Sigmoid colon (tissue), 7 donors: Measurements from ENCODE around the gene MARCHF9. TPM values are rescaled to one million over a fixed set of nuclear protein-coding genes. Genes with fewer than 3 reads are reported as not detected.
"Not testable (repeated sequence)": the region's sequence is repeated elsewhere in the genome, so short reads cannot be mapped to it uniquely, and the experiment has no call there.

ENCODE experiments used
- DNase-seq: peaks from one replicate; pipeline ENCODE4 v3.0.0-alpha.2; 2019
- H3K27ac ChIP-seq, 4 donors: fragments of 200-600 bp; sonication (generic); one replicate each; pipeline ENCODE4 v1.5.1; 2016 to 2019; ENCODE audit warnings: mild to moderate bottlenecking in 1 of 4
- H3K27me3 ChIP-seq, 3 donors: fragments of 200-600 bp; sonication (generic); one replicate each; pipeline ENCODE4 v1.5.1; 2019; ENCODE audit warnings: mild to moderate bottlenecking in 1 of 3
- H3K36me3 ChIP-seq, 4 donors: fragments of 200-600 bp; sonication (generic); one replicate each; pipeline ENCODE4 v1.5.1; 2016 to 2019
- H3K4me1 ChIP-seq, 4 donors: fragments of 200-600 bp; sonication (generic); one replicate each; pipeline ENCODE4 v1.5.1; 2017 to 2019
- H3K4me3 ChIP-seq, 4 donors: fragments of 200-600 bp; sonication (generic); one replicate each; pipeline ENCODE4 v1.5.1; 2017 to 2019; ENCODE audit warnings: mild to moderate bottlenecking in 2 of 4, moderate library complexity in 1 of 4
- H3K9me3 ChIP-seq, 4 donors: fragments of 200-600 bp in 3 of 4; sonication (generic) in 3 of 4; one replicate each; pipeline versions ENCODE4 v1.5.1 to v1.6.1; 2013 to 2019
- CTCF ChIP-seq, 4 experiments: fragments of 450-650 bp in 3 of 4; fragments of 200-600 bp in 1 of 4; IDR thresholded peaks; one replicate each; pipeline ENCODE4 v1.5.1; 2016 to 2019; ENCODE audit warnings: antibody characterized with exemption in 4 of 4, mild to moderate bottlenecking in 3 of 4, moderate library complexity in 2 of 4
- EP300 ChIP-seq, 4 donors: sonication (generic); formaldehyde crosslinking; IDR thresholded peaks; one replicate each; pipeline ENCODE4 v1.6.1; 2017; ENCODE audit warnings: antibody characterized with exemption in 4 of 4
- POLR2A ChIP-seq, 2 donors: fragments of 450-650 bp; IDR thresholded peaks; one replicate each; pipeline ENCODE4 v1.6.1; 2016; ENCODE audit warnings: antibody characterized with exemption in 2 of 2, mild to moderate bottlenecking in 2 of 2, moderate library complexity in 2 of 2
- POLR2AphosphoS5 ChIP-seq, 4 donors: sonication (generic); formaldehyde crosslinking; IDR thresholded peaks; one replicate each; pipeline ENCODE4 v1.6.1; 2017; ENCODE audit warnings: antibody characterized with exemption in 4 of 4
- WGBS, 2 donors: extraction: QIAGEN DNeasy Blood & Tissue Kit; methylation state at CpG; one replicate each; pipeline ENCODE4 v1.1.7; 2013; 5-methylcytosine and 5-hydroxymethylcytosine counted together
- intact Hi-C: fragments of 100-400 bp; cut with DNase I; formaldehyde crosslinking; loops from one replicate; pipeline ENCODE4 v1.15.1; 2023
- polyA plus RNA-seq, 3 donors: library from polyadenylated mRNA; stranded (reverse); fragments of 200-250 nt; gene quantifications; one replicate each; pipeline ENCODE4 v1.2.3, GENCODE V29; 2013
- total RNA-seq, 4 donors: library from RNA; depleted of rRNA; stranded (reverse); fragments of >200 nt; gene quantifications; one replicate each; pipeline ENCODE4 v1.1.0, GENCODE V29; 2016
- donor health status: healthy with polysubstance abuse.
- donor health status: Bipolar disorder and iron deficiency.
- donor health status: healthy.

MARCHF9 gene
- total and polyA plus RNA-seq, 7 donors: 5.5 to 14.9 (median 7.9) TPM

- Histone ChIP-seq H3K9me3 (no peaks in the 10 kb centered on the region), H3K4me1 (no peaks in the 10 kb centered on the region), H3K27ac (no peak overlapping the region), H3K4me3 (no peak overlapping the region), H3K36me3 (peaks cover 29 to 85% (median 58%) of the 10 kb centered on the region in 4 donors), H3K27me3 (no peaks in the 10 kb centered on the region)
- no peak for DNase-seq
- WGBS, 2 donors: 97% methylated on average over 15 of the region's 15 CpGs
- intact Hi-C loops: no loop called here
- no peak for TF ChIP-seq EP300 (IDR thresholded peaks at IDR 0.05)
- no peak for TF ChIP-seq CTCF (IDR thresholded peaks at IDR 0.05)
- no peak for TF ChIP-seq POLR2A (IDR thresholded peaks at IDR 0.05)
- TF ChIP-seq POLR2AphosphoS5 (IDR thresholded peaks at IDR 0.05): no peak
These were observed 36.0 kb upstream of the MARCHF9 start for GRCh38 chr12:57718641-57719528.

GRCh38 chr12:57719777-57720605 lies 34.9 kb upstream of the MARCHF9 start:
- no peaks in the 10 kb centered on the region for H3K9me3 ChIP-seq
- no peak overlapping the region for H3K4me3 ChIP-seq
- no peak overlapping the region for H3K27ac ChIP-seq
- intact Hi-C loops: no loop called here
- no peak for DNase-seq
- no peaks in the 10 kb centered on the region for H3K4me1 ChIP-seq
- TF ChIP-seq CTCF (IDR thresholded peaks at IDR 0.05) (no peak), POLR2AphosphoS5 (IDR thresholded peaks at IDR 0.05) (no peak), POLR2A (IDR thresholded peaks at IDR 0.05) (no peak), EP300 (IDR thresholded peaks at IDR 0.05) (no peak)
- peaks cover 0 to 8% (median 0%) of the 10 kb centered on the region in 3 donors for H3K27me3 ChIP-seq
- 93 to 95% methylated on average over 20 of the region's 20 CpGs for WGBS, 2 donors
- peaks cover 29 to 73% (median 55%) of the 10 kb centered on the region in 4 donors for H3K36me3 ChIP-seq

- peaks cover 26 to 64% (median 48%) of the 10 kb centered on the region in 4 donors for H3K36me3 ChIP-seq
- intact Hi-C loops: no loop called here
- peaks cover 0 to 3% (median 2%) of the 10 kb centered on the region in 4 donors for H3K4me1 ChIP-seq
- H3K4me3 ChIP-seq: no peak overlapping the region
- DNase-seq: no peak
- H3K27ac ChIP-seq: no peak overlapping the region
- no peaks in the 10 kb centered on the region for H3K9me3 ChIP-seq
- peaks cover 0 to 17% (median 7%) of the 10 kb centered on the region in 3 donors for H3K27me3 ChIP-seq
- WGBS, 2 donors: 88 to 92% methylated on average over 11 of the region's 11 CpGs
- TF ChIP-seq EP300 (IDR thresholded peaks at IDR 0.05): no peak
- no peak for TF ChIP-seq POLR2AphosphoS5 (IDR thresholded peaks at IDR 0.05)
- TF ChIP-seq CTCF (IDR thresholded peaks at IDR 0.05): no peak
- TF ChIP-seq POLR2A (IDR thresholded peaks at IDR 0.05): no peak
These were observed 34.0 kb upstream of the MARCHF9 start for GRCh38 chr12:57720606-57721595.

GRCh38 chr12:57721846-57722608 lies 32.9 kb upstream of the MARCHF9 start:
- intact Hi-C loops, H3K27ac ChIP-seq, DNase-seq, H3K4me3 ChIP-seq, H3K9me3 ChIP-seq: not testable (repeated sequence)
- Histone ChIP-seq H3K27me3 (peaks cover 0 to 28% (median 11%) of the 10 kb centered on the region in 3 donors), H3K36me3 (peaks cover 16 to 53% (median 37%) of the 10 kb centered on the region in 4 donors), H3K4me1 (peaks cover 0 to 15% (median 12%) of the 10 kb centered on the region in 4 donors)
- 96% methylated on average over 16 of the region's 16 CpGs for WGBS, 2 donors
